Measurements from ENCODE around the gene SRC. TPM values are rescaled to one million over a fixed set of nuclear protein-coding genes. Genes with fewer than 3 reads are reported as not detected.

SRC gene
- total and polyA plus RNA-seq, 2 of the 8 experiments (the other 6 are each of a cell fraction or from before 2014, with no cell fraction given): 27.6 to 28.8 TPM

- TF ChIP-seq CHD7 (IDR thresholded peaks at IDR 0.05; ENCODE audit: insufficient replicate concordance, low read length) (no peak), POU5F1 (IDR thresholded peaks at IDR 0.05; ENCODE audit: low read depth, low read length) (no peak), BCL11A (IDR thresholded peaks at IDR 0.05; ENCODE audit: low read depth in 2 of 2, low read length in 2 of 2) (no peak)
- TF ChIP-seq, protein P1, sequence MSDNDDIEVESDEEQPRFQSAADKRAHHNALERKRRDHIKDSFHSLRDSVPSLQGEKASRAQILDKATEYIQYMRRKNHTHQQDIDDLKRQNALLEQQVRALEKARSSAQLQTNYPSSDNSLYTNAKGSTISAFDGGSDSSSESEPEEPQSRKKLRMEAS (IDR thresholded peaks at IDR 0.05): no peak
These were observed 75.3 kb downstream of the SRC start (continued) for GRCh38 chr20:37421060-37421905.

All from H1 (cell line).